HG02588 (cell line): ENCODE measurements around the gene ESRRA.

Experiments used
- ATAC-seq: cut with Tn5 transposase; IDR thresholded peaks from one replicate; pipeline ENCODE4 v1.9.1; 2021; ENCODE audit warnings: mild to moderate bottlenecking, moderate library complexity; ENCODE audit not compliant: unreplicated experiment

Gene ESRRA

GRCh38 chr11:64269540-64270220 is 35.6 kb upstream of the ESRRA start:
- ATAC-seq: peak; percentile 62

- no peak for ATAC-seq
Measured at GRCh38 chr11:64275031-64275800, 30.1 kb upstream of the ESRRA start.

- ATAC-seq: no peak
Measured at GRCh38 chr11:64275841-64276240, 29.5 kb upstream of the ESRRA start.

GRCh38 chr11:64276653-64277431 is 28.5 kb upstream of the ESRRA start:
- ATAC-seq: no peak

GRCh38 chr11:64278576-64279190 is 26.6 kb upstream of the ESRRA start:
- ATAC-seq: no peak

- no peak for ATAC-seq
Measured at GRCh38 chr11:64281957-64282770, 23.2 kb upstream of the ESRRA start.

- ATAC-seq: no peak
Measured at GRCh38 chr11:64283092-64283491, 22.2 kb upstream of the ESRRA start.

- ATAC-seq: peak; percentile 64
Measured at GRCh38 chr11:64284048-64284961, 21.0 kb upstream of the ESRRA start, which contains the start of gene BAD. TSS of gene BAD (minus strand) at chr11:64284665. CDS start at chr11:64284368, 297 bp downstream.

GRCh38 chr11:64284962-64285884 is 20.1 kb upstream of the ESRRA start, which contains the start of gene GPR137:
TSS of gene GPR137 (plus strand) at chr11:64285848. CDS start at chr11:64286525, 677 bp downstream.
- peak; percentile 49 for ATAC-seq

GRCh38 chr11:64285885-64286800 is 19.2 kb upstream of the ESRRA start:
- no peak for ATAC-seq

- ATAC-seq: no peak
Measured at GRCh38 chr11:64286801-64287159, 18.5 kb upstream of the ESRRA start.

- no peak for ATAC-seq
Measured at GRCh38 chr11:64287676-64288352, 17.5 kb upstream of the ESRRA start.

GRCh38 chr11:64288353-64288750 is 17.0 kb upstream of the ESRRA start:
- no peak for ATAC-seq

- ATAC-seq: no peak
Measured at GRCh38 chr11:64289002-64289564, 16.2 kb upstream of the ESRRA start.

- ATAC-seq: no peak
Measured at GRCh38 chr11:64290352-64291261, 14.7 kb upstream of the ESRRA start.
